GM21576 (cell line): ENCODE measurements around the gene PIKFYVE.
"Not testable (repeated sequence)": the region's sequence is repeated elsewhere in the genome, so short reads cannot be mapped to it uniquely, and the experiment has no call there.

Source experiments
- ATAC-seq: cut with Tn5 transposase; IDR thresholded peaks from one replicate; pipeline ENCODE4 v1.9.1; 2021; ENCODE audit warnings: mild to moderate bottlenecking, moderate library complexity; ENCODE audit not compliant: unreplicated experiment

PIKFYVE gene

DNA sequence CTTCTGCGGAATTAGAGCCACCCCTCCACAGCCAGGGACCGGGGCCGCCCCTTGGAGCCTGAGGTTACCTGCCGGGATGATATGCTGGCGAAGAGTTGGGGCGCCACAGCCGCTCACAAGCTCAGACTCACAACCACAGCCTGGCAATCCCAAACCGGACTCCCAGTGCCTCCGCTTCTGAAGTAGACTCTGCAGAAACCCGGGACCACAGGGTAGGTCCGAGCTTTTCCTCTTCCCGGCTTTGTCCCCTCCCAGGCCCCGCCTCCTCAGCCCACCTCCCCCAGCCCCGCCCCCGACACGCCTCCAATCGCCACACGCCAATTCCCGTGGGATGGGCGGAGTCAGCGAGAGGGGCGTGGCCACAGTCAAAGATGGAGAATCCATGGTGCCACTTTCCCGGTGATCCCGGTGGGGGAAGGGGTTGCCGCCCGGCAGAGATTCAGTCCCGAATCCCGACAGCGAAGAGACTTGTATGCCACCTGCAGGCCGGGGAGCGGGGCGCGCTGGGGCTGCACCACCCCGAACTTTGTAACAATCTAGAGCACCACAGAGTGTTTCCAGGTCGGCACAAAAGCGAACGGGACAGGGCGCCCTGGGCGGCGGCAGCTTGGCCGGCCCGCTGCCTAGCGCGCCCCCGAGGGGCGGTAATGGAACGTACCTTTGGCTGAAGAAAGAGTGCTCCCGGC lies 11.0 kb upstream of the PIKFYVE start, which contains the start of gene IDH1:
Gene IDH1, minus strand, starts transcription at position 201 of the 686 bp plus-strand sequence. CDS start 3,520 bp downstream, outside the sequence.
- peak; percentile 74 for ATAC-seq

DNA sequence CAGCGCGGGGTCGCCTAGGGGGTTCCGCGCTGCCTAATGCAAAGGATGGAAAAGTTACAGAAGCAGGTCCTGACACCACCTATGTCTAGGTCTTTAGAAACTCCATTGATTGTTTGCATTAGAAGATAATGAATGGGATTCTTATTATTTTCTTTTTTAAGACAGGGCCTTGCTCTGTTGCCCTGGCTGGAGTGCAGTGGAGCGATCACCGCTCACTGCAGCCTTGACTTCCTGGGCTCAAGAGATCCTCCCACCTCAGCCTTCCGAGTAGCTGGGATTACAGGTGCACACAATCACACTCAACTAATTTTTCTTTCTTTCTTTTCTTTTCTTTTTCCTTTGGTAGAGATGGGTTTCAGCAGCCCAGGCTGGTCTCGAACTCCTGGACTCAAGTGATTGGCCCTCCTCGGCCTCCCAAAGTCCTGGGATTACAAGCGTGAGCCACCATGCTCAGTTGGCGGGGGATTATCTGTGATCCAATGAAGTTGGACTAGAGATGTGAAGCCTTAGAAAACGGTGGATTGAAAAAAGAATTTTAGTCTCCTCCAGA lies 10.4 kb upstream of the PIKFYVE start:
- ATAC-seq, result peak; percentile 8

DNA sequence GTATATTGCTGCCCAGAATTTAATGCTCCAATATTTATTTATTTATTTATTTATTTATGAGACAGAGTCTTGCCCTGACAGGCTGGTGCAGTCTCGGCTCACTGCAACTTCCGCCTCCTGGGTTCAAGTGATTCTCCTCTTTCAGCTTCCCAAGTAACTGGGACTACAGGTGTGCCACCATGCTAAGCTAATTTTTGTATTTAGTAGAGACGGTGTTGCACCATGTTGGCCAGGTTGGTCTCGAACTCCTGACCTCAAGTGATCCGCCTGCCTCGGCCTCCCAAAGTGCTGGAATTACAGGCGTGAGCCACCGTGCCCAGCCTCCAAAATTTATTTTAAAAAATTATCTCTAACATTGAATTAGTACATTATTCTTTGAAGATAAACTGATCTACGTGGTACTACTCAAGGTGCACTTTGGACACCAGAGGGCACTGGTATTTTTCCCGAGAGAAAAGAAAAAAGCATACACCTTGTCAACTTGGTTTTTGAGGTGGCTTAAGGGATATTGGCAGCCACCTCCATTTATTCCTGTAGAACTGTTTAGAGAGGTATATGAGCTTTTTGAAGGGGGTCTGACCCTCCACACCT lies 9.8 kb upstream of the PIKFYVE start:
- no peak for ATAC-seq

DNA sequence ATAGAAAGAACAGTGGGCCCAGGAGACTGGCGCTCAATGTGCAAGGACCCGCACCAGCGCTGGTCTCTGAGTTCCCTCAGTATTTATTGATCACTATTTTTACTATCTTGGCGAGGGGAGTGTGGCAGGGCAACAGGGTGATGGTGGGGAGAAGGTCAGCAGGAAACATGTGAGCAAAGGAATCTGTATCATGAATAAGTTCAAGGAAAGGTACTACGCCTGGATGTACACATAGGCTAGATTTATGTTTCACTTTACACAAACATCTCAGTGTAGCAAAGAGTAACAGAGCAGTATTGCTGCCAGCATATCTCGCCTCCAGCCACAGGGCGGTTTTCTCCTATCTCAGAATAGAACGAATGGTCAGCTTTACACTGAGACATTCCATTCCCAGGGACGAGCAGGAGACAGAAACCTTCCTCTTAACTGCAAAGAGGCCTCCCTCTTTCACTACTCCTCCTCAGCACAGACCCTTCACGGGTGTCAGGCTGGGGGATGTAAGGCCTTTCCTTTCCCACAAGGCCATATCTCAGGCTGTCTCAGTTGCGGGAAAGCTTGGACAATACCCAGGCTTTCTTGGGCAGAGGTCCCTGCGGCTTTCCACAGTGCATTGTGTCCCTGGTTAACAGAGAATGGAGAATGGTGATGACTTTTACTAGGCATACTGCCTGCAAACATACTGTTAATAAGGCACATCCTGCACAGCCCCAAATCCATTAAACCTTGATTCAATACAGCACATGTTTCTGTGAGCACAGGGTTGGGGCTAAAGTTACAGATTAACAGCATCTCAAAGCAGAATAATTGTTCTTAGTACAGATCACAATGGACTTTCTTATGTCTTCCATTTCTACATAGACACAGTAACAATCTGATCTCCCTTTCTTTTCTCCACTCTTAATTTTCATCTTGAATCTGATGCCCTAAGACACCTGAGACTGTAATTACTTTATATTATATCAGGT lies 8.9 kb upstream of the PIKFYVE start:
- ATAC-seq, result not testable (repeated sequence)

DNA sequence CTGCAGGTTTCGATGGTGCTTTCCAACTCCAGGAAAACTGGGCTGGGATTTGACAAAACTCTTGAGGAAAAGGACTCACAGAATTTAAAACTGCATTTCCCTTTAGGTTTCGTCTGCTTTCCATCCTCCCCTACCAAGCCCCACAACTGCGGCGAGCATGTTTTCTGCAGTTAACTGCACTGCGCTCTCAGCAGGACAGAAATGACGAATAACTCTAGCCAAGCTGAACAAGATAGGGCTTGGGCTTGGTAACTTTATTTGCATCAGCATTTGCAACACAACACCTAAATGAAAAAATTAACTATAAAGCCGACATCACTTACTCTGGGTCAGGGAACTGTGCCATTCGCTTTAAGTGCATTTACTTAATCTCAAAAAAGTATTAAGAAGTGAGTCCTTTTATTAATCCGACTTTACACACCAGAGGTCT lies 669 bp upstream of the PIKFYVE start:
- ATAC-seq, result peak; percentile 39

DNA sequence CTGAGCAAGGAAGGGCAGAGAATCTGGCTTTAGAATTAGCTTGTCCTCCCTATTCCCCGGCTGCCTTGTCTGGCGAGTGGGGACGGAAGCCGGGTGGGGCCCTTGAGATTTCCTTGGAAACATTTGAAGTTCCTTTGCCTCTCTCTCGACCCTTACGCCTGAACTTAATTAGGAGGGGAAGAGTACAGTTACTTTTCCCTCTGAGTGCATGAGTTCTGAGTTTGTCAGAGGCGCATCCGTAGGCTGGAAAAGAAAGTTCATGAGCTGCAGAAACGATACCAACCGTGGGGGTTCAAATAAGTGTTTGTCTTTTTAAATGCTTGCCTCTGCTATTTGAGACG lies 468 bp downstream of the PIKFYVE start:
- peak; percentile 5 for ATAC-seq

DNA sequence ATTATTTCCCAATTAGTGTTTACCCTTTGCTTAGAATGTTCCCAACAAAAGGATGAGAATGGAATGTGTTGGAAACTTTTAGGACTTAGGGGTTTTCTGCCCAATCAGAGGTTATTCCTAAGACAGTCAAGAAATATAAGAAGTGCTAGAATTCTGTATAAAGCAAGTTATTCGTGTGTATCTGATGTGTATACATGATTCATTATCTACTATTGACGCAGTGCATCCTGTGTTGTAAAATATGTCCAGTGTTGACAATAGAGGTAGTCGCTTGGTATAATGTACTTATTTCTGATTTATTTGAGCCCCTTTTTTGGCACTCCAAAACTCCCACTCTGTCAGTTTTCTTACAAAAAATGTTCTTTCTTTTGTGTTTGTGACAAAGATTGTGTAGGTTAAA lies 881 bp downstream of the PIKFYVE start:
- ATAC-seq, result no peak

DNA sequence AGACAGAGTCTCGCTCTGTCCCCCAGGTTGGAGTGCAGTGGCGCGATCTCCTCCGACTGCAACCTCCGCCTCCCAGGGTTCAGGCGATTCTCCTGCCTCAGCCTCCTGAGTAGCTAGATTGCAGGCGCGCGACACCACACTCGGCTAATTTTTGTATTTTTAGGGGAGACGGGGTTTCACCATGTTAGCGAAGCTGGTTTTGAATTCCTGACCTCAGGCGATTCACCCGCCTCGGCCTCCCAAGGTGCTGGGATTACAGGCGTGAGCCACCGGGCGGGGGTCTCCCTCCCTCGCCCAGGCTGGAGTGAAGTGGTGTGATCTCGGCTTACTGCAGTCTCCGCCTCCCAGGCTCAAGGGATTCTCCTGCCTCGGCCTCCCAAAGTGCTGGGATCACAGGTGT lies 1.5 kb downstream of the PIKFYVE start:
- ATAC-seq, result not testable (repeated sequence)

DNA sequence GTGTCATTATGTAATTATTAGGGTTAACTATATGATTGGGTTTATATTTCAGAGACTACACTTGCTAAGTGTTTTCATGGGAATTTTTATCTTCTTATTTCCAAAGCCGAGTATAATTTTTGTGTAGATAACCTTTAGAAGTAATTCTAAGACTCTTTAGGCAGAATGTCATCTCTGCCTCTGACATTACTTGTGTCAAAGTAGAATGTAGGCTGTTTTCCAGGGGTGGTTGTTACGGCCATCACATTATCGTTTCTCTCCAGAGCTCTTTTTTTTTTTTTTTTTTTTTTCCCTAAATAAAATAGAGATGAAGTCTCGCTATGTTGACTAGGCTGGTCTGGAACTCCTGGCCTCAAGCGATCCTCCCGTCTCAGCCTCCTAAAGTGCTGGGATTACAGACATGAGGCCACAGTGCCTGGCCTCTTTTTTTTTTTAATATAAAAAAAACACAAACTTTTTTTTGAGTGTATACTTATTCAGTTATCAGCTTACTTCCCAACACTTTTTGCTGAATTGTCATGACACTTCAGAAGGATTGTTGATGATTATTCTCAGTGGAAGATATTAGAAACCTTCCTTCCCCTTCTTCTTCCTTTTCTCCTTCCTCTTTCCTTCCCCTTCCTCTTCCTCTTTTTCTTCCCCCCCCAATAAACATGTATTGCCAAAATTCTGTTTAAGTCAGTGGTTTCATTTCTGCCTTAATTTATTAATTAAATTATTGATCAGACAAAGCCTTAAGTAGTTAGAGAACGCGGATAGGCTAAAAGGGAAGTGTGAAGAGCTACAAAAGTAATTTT lies 2.3 kb downstream of the PIKFYVE start:
- no peak for ATAC-seq

DNA sequence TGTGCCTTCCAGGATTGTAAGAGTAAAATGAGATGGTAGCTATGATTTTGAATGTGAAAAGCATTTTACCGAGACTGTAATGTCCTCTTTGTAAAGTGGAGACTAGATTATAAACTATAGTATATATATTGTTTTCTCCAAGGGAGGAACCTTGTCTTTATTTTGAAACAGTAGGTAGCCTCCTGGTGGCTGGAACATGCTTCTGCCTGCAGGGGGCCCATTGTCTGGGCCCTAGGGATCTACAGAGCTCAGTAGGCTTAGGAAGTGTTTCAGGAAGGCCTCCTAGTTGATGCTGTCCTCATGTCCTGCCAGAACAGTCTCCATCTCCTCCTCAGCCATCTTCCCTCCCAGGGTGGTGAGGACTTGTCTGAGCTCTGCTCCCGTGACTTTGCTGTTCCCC lies 3.0 kb downstream of the PIKFYVE start:
- ATAC-seq, result no peak

DNA sequence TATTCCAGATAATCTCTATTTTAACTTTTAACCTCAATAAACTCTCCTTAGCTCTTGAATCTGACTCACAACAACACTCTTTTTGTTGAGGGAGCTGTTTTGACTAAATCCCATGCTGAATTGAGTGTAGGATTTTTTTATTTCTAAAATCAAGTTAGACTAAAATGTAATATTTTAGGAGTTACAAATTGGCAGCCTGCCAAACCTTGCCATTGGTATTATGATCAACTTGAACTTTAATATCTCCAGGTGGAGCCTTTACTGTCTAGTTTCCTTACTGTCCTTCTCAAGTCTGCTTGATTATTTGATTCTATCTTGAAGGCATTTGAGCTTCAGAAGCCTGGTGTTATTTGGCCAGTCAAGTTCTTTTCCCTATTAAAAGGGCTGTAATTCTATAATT lies 8.7 kb downstream of the PIKFYVE start:
- ATAC-seq, result no peak

DNA sequence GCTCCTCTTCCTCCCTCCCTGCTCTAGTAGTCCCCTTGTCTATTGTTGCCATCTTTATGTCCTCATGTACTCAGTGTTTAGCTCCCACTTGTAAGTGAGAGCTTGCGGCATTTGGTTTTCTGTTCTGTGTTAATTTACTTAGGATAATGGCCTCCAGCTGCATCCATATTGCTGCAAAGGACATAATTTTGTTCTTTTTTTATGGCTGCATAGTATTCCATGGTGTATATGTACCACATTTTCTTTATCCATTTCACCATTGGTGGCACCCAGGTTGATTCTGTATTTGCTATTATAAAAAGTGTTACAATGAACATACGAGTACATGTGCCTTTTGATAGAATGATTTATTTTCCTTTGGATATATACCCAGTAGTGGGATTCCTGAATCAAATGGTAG lies 12.5 kb downstream of the PIKFYVE start:
- ATAC-seq, result no peak

DNA sequence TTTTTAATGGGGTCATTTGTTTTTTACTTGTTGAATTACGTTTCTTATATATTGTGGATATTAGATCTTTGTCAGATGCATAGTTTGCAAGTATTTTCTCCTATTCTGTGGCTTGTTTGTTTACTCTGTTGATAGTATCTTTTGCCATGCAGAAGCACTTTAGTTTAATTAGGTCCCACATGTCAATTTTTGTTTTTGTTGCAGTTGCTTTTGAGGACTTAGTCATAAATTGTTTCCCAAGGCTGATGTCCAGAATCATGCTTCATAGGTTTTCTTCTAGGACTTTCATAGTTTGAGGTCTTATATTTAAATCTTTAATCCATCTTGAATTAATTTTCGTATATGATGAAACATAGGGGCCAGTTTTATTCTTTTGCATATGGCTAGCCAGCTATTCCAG lies 13.2 kb downstream of the PIKFYVE start:
- ATAC-seq, result no peak

DNA sequence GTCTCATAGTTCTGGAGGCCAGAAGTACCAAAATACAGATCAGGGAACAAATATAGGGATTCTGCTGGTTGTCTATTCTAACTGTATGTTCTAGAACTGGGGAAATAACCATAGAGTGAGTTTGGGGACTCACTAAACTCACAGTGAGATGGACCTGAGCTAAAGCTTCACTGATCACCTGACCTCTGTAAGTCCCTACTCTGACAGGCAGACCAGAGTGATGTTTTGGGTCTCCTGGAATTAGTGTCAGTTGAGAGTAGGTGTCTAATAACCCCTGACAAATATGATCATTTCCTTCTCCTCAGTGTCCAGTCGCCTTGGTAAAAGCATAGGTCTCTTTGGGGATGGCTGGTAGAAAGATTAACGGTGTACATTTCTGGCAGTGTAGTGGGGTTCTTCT lies 14.2 kb downstream of the PIKFYVE start:
- no peak for ATAC-seq

DNA sequence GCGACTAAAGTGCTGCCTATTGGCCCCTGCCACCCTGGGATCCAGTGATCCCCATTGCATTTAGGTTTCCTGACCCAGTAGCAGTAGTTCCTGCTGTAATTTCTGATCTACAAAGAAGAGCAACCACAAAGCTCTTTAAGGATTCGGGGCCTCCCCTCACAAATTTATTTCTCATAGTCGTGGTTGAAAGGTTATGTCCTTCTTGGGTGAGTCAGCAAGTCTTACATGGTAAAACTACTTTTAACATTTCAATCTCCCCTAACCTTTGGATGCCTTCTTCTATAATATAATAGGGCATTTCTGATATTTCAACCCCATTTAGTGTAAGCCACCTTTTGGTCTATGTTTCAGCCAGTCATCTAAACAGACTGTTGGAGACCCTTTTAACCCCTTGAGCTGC lies 14.9 kb downstream of the PIKFYVE start:
- peak; percentile 64 for ATAC-seq

DNA sequence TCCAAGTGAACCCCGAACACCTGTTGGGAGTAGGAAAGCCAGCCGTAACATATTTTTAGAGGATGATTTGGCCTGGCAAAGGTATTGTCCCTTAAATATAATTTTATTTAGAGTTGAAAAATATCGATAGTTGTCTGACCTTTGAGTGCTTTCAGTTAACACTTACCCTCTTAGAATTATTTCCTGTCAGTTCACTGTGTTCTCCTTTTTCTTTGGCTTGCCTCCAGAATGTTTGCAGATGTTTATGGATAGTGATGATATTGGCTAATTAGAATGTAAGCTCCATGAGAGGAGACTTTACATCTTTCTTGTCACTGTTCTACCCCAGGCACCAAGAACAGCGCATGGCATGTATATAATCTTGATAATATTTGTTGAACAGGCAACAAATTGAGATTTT lies 19.8 kb downstream of the PIKFYVE start:
- no peak for ATAC-seq

DNA sequence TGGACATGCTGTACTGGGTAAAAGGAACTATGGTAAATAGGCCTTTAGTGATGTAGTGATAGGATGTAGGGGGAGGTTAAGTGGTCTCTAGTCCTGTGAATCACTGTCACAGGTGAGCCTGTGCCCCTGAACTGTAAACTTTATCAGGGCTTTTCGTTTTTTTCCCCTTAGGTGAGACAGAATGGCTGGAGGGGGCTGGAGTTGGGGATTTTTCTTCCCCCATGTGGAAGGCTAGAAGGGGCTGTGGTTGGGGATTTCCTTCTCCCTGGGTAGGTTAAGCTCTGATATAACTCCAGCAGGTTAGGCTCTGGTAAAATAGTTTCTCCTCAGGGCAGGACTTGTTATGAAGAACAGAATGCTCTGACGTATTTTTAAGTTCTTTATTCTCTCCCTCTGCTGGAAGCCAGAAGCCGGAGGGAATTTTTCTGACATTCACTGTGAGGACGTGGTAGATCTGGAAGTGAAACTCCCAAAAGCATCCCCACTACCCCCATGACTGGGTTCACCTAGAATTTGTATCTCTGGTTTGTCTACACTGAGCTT lies 28.5 kb downstream of the PIKFYVE start:
- peak; percentile 54 for ATAC-seq

DNA sequence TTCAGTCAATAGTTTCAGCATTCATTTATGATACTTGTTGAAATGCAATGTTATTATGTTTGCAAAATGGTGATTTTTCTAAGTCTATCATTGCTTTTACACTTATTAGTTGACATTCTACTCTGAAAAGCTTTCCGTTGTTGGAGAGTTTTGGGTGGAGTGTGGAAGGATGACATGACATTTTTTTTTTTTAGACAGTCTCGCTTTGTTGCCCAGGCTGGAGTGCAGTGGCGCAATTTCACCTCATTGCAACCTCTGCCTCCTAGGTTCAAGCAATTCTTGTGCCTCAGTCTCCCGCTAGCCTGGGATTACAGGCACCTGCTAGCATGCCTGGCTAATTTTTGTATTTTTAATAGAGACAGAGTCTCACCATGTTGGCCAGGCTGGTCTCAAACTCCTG lies 29.8 kb downstream of the PIKFYVE start:
- no peak for ATAC-seq

DNA sequence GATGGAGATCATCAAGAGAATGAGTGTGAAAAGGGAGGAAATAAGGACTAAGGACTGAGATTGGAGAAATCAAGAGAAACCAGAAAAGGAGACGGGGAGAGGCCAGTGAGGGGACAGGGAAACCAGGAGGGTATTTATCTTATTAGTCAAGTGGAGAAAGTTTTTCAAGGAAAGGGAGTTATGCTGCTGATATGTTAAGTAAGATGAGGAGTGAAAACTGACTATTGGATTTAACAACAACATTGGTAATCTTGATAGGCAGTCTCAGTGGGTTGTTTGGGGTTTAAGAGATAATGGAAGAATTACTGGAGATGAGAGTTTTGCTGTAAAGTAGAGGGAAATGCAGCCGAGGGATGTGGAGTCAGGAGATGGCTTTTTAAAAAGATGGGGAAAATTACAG lies 30.6 kb downstream of the PIKFYVE start:
- no peak for ATAC-seq

DNA sequence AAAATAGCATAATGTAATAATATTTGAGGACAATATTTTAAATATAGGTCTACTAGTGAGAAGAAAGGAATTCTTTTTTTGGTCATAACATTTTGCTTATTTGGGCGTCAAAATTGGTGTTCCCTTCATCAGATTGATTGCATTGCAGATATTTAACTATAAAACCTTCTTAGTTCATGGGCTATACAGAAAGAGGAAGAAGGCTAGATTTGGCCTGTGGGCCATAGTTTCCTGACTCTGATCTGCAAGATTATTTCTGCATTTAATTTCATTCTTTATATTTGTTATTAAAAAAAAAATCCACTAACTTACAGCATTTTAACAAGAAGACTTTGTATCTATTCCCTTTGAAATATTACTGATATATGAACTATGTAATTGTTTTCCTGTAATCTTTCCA lies 31.9 kb downstream of the PIKFYVE start:
- ATAC-seq, result no peak
